GM12892 (cell line): ENCODE data around the gene PKP2.
"Not testable (repeated sequence)": the region's sequence is repeated elsewhere in the genome, so short reads cannot be mapped to it uniquely, and the experiment has no call there.

Experiments used
- DNase-seq: peaks from one replicate; pipeline ENCODE4 v3.0.0; 2011; ENCODE audit not compliant: insufficient read length
- FAIRE-seq: peaks from 2 replicates; lab custom pipeline; 2011; peaks lifted over from hg19 to GRCh38; lab: Jason Lieb, UNC
- POLR2A ChIP-seq: IDR thresholded peaks from 2 replicates; pipeline ENCODE4 v1.6.1; 2011; ENCODE audit warnings: low read depth, low read length, control low read depth
- POLR2AphosphoS5 ChIP-seq: IDR thresholded peaks from 2 replicates; pipeline ENCODE4 v1.6.1; 2011; ENCODE audit warnings: low read depth, low read length, control low read depth
- TAF1 ChIP-seq: IDR thresholded peaks from 2 replicates; pipeline ENCODE4 v1.6.1; 2011; ENCODE audit warnings: low read depth, mild to moderate bottlenecking, control low read depth, low read length, borderline replicate concordance

PKP2 gene

DNA sequence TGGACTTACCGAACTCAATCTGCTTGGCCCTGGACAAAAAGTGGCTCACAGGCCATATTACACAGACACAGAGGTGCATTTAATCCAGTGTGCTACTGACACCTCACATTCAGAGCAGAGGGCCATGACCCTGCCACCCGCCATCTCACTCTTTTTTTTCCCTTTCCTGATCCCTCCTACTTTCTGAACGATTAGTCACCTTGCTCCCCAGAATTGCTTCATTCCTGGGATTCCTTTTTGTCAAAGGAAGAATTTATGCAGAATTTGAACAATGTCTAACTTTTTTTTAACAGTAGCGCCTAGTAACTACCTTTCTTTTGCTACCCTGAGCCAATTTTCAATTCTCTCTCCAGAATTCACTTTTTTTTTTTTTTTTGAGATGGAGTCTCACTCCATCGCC is 4.6 kb downstream of the PKP2 start:
- DNase-seq (no peak), FAIRE-seq (no peak)
- no peak for TF ChIP-seq POLR2A

- FAIRE-seq (no peak), DNase-seq (no peak)
- TF ChIP-seq POLR2AphosphoS5 = no peak
- TF ChIP-seq TAF1 = no peak
Observed at GRCh38 chr12:32891526-32891925, 5.1 kb downstream of the PKP2 start.

DNA sequence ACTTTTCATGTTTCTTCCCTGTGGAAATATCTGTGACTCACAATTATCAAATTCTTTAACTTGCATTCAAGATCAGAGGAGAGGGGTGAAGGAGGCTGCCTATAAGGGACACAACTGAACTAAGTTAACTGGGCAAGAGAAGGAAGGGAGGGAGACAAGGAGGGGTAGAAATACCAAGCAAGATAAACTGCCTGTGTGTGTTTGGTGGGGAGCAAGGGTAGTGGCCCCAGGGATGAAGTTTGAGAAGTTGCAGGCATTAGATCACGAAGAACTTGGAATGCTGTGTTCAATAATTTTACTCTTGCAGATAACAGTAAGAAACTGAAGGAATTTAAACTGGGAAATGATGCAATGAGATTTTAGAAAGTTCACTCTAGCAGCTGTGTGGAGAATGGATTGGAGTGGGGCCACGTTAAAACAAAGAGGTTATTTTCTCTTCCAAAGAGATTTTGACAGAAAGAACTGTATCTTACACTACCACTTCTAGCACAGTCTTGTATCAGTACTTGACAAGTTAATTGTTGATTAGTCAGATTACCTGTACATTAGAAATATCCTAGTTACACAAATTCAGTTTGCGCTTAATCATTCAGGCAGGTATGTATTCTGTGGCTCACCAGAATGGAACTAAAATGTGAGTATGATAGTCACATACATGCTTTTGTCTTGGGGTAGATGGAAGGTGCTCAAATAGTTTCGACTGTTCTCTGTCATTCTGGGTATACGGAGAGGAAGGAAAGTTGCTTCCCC is 7.4 kb downstream of the PKP2 start:
- no peak for DNase-seq
- FAIRE-seq = no peak
- TF ChIP-seq POLR2A (no peak), POLR2AphosphoS5 (no peak), TAF1 (no peak)

GRCh38 chr12:32887058-32887457 is 9.5 kb downstream of the PKP2 start:
- FAIRE-seq (no peak), DNase-seq (no peak)
- TF ChIP-seq TAF1 = no peak
- no peak for TF ChIP-seq POLR2AphosphoS5
- no peak for TF ChIP-seq POLR2A

GRCh38 chr12:32885831-32886230 is 10.7 kb downstream of the PKP2 start:
- DNase-seq (no peak), FAIRE-seq (no peak)
- TF ChIP-seq TAF1 (no peak), POLR2AphosphoS5 (no peak), POLR2A (no peak)

- TF ChIP-seq POLR2AphosphoS5 (no peak), TAF1 (no peak), POLR2A (no peak)
- DNase-seq = no peak
- FAIRE-seq = no peak
Observed at GRCh38 chr12:32884962-32885361, 11.6 kb downstream of the PKP2 start.

- TF ChIP-seq POLR2AphosphoS5 (no peak), TAF1 (no peak), POLR2A (no peak)
- FAIRE-seq = no peak
- no peak for DNase-seq
Observed at GRCh38 chr12:32881702-32882101, 14.9 kb downstream of the PKP2 start.

DNA sequence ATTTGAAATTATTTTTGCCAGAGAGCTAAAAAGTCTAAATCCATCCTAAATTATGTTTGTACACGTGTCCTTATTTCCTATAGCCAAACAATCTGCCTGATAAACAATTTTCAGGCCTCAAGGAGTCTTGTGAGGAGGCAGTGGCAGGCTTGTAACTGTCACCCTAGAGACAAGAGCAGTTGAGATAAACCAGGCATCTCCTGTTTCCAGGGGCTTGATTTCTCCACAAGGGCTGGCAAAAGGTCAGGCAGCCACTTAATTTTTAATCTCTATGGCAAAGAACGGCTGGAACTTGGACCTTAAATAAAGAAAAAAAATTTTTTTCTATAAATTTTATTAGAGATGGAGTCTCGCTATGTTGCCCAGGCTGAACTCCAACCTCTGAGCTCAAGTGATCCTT is 15.5 kb downstream of the PKP2 start:
- TF ChIP-seq POLR2A (no peak), POLR2AphosphoS5 (no peak), TAF1 (no peak)
- FAIRE-seq = no peak
- no peak for DNase-seq

- not testable (repeated sequence) for DNase-seq, FAIRE-seq
Observed at GRCh38 chr12:32879066-32879465, 17.5 kb downstream of the PKP2 start.

DNA sequence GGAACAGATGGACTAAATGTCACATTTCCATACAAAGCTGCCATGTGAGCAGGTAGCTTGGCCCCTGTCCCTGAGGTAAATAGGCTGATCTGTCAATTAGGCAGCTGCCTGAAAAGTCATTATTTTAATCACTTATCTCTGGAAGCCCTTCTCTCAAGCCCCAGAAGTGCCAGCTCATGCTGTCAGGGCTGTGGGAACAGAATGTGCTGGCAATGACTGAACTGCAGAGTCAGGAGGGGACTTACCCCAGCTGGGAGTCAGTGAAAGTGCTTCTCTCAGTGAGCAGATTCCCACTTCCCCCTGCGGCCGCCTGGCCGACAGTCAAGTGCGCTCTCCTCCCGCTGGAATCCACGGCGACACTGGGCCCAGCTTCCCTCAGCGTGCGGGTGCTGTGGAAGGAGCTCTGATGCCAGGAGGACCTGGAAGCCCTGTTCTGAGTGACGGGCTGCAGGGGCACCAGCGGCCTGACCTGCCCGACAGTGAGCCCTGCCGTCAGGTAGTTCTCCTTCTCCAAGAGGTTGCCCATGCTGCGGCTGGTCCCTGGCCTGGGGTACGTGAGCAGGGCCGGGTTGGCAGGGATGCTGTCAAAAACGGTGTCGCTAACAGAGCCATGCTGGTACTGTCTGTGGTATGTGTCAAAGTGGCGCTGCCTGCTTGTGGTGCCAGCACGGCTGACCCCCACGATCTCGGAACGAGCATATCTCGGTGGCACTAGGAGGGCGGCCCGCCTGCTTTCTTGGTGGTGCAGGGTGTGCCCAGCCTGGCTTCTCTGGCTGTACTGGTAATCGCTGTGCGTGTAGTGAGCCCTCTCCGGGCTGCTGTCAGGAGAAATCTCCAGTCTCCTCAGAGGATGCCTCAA is 18.7 kb downstream of the PKP2 start:
- no peak for FAIRE-seq
- no peak for DNase-seq
- TF ChIP-seq POLR2A (no peak), POLR2AphosphoS5 (no peak), TAF1 (no peak)

GRCh38 chr12:32876004-32876403 is 20.6 kb downstream of the PKP2 start:
- TF ChIP-seq TAF1 (no peak), POLR2AphosphoS5 (no peak), POLR2A (no peak)
- FAIRE-seq = no peak
- no peak for DNase-seq

- TF ChIP-seq POLR2AphosphoS5 = no peak
- TF ChIP-seq POLR2A = no peak
- FAIRE-seq = no peak
- no peak for DNase-seq
Observed at GRCh38 chr12:32874975-32875374, 21.6 kb downstream of the PKP2 start.
